ENCODE results near the gene BRI3.
A peak's percentile ranks its signal among the peaks of the same experiment; 100 is the strongest.

Gene BRI3

GRCh38 chr7:98280791-98281756 lies at the start of gene BRI3:
Gene BRI3, plus strand, starts transcription at chr7:98281686. Its CDS starts 110 bp downstream, at chr7:98281796.
- DNase-seq (ENCODE audit: low read depth), result no peak

GRCh38 chr7:98232263-98232585 lies 49.3 kb upstream of the BRI3 start:
- DNase-seq (ENCODE audit: low read depth), result no peak

DNA sequence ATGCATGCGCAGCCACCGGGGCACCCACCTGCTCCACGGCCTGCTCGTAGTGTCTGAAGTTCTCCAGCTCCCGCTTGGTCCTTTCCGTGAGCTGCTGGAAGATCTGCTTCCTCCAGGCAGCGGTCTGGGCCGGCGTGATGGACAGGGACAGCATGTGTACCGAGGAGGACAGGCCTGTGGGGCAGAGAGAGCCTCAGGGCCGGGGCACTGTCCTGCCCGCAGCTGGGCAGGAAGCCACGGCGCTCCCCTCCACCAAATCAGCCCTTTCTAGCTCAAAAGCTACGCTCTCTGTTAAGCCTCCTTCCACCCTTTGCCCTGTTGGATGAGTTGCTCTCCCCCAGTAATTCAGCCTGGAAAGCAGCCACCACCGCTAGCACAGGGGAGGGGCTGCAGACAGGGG lies 48.7 kb upstream of the BRI3 start:
- DNase-seq (ENCODE audit: low read depth), result no peak

DNA sequence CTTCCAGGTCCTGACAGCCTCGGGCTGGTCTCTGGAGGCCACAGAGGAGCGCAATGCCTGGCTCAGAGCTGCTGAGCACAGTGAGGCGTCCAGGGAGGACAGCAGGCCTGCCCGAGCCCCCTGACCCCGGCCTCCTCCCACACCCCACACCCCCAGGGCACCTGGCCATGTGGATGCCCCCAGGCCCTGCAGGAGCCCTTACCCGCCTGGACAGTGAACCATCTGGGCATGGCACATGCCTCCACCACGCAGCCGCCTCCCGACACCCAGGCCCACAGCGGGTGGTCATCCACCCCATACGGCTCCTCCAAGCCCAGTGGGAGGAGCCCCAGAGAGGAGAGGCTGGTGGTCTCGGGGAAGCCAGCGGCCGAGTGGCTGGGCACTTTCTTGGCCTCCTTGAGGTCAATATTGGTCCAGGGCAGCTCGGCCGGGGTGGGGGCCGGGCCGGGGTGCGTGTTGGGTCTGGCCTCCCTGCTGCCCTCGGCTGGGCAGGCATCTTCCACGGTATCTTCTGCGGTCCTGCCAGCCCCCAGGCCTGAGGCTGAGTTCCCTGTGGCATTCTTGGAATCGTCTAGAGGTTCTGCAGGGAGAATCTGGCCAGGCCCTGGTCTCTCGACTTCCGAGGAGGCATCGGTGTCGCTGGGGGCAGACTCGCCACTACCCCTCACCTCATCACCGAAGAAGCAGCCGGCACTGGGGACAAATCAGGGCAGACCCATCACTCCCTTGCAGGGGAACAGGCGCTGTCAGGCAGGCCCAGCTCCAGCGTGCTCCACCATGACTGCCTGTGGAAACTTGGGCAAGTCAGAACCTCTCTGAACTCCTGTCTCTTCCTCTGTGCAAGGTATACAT lies 48.0 kb upstream of the BRI3 start:
- no peak for DNase-seq (ENCODE audit: low read depth)

DNA sequence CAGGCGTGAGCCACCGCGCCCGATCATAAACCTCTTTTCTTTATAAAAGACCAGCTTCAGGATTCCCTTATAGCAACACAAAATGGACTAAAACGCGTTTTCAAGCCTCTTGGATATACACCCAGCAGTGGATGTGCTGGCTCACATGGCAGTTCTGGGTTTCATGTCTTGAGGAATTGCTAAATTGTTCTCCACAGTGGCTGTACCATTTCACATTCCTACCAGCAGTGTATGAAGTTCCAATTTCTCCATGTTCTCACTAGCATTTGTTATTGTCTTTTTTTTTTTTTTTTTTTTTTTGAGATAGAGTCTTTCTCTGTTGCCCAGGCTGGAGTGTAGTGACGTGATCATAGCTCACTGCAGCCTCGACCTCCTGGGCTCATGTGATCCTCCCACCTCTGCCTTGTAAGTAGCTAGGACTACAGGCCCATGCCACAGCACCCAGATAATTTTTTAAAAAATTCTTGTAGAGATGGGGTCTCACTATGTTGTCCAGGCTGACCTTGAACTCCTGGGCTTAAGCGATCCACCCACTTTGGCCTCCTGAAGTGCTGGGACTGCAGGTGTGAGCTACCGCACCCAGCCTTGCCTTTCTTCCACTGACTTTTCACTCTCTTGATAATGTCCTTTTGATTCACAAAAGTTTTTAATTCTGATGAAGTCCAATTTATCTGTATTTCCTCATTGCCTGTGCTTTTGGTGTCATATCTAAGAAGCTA lies 46.9 kb upstream of the BRI3 start:
- no peak for DNase-seq (ENCODE audit: low read depth)

GRCh38 chr7:98235901-98236300 lies 45.6 kb upstream of the BRI3 start:
- no peak for DNase-seq (ENCODE audit: low read depth)

DNA sequence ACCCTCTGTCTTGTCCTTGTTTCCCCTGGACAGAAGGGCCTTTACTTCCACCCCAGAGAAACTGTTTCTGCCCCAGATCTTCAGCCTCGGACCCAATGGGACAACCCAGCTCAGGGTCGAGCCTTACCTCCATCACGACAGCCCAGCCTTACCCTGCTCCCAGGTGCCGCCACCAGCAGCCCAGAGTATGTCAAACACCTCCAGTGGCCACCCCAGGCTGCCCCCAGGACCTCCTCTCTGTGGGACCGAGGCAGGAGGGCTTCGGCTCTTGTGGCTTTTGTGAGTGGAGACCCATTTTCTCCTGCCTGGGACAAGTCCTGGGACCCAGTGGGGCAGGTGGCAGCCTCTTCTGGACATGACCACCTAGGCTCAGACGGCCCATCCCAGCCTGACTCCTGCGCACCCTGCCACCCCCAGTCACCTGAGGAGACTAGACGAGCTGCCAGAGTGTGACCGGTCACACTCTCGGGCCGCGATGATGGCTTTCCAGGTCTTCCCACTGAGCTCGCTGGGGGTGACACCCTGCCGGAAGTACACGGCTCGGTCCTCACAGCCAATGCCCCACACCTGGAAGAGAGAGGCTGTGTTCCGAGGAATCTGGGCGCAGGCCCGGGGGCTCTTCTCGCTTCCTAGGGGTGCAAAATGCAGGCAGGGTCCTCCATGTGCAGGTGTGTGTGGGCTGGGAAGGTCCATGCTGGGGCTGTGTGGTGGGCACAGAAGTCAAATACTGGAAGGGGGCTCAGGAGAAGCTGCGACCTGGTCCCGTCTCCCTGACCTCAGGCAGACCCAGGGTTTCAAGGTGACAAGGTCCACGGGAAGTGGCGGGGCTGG lies 44.9 kb upstream of the BRI3 start:
- DNase-seq (ENCODE audit: low read depth), result no peak

DNA sequence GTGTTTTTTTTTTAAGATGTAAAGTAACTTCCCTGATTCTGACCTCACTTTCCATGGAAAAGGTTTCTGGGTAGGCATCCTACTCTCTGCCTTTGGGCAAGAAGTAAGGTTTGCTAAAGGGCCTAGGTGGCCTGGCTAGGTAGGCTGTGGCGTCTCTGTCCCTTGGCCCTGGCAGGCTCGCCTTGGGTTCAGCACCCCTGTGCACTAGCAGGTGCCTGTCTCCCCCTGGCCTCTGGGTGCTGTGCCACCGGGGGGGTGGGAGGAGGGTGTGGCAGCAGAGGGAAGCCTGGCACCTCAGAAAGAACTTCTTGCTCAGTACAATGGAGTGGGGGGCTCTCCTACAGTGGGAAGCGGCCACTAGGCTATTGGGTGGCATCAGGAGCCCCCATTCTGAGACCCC lies 43.4 kb upstream of the BRI3 start:
- DNase-seq (ENCODE audit: low read depth), result no peak

GRCh38 chr7:98238976-98239375 lies 42.5 kb upstream of the BRI3 start:
- no peak for DNase-seq (ENCODE audit: low read depth)

GRCh38 chr7:98240961-98241673 lies 40.4 kb upstream of the BRI3 start:
- DNase-seq (ENCODE audit: low read depth), result no peak

- DNase-seq (ENCODE audit: low read depth), result no peak
Observed at GRCh38 chr7:98241674-98242241, 39.7 kb upstream of the BRI3 start.

- DNase-seq (ENCODE audit: low read depth), result no peak
Observed at GRCh38 chr7:98242342-98242741, 39.1 kb upstream of the BRI3 start.

DNA sequence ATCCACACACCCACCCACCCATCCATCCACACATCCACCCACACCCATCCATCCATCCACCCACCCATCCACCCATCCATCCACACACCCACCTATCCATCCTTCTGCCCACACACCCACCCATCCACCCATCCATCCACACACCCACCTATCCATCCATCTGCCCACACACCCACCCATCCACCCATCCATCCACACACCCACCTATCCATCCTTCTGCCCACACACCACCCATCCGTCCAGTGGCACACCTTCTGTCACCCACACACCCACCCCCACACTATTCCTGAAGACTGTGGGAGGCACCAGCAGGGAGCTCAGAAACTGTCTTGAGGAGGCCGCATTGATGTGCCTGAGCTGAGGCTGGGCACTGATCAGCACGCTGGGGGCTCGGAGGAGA lies 38.6 kb upstream of the BRI3 start:
- DNase-seq (ENCODE audit: low read depth), result no peak

GRCh38 chr7:98244871-98245270 lies 36.6 kb upstream of the BRI3 start:
- DNase-seq (ENCODE audit: low read depth), result no peak

DNA sequence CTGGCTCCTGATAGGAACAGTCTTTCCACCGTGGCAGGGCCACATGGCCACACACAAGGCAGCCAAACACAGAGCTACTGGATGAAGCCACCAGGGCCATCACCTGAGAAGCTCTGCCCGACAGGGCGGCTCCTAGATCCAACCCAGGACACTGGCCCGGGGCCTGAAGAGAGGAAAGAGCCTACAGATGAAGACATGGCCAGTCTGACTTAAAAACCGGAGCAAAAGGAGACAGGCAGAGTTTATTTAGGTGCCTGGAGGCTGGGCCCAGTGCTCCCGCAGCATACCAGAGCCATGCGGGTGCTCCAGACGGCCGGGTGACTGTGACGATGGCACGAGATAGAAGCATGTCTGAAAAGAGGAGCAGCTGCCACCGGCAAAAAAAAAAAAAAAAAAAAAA lies 33.3 kb upstream of the BRI3 start:
- no peak for DNase-seq (ENCODE audit: low read depth)

- no peak for DNase-seq (ENCODE audit: low read depth)
Observed at GRCh38 chr7:98249106-98249505, 32.4 kb upstream of the BRI3 start.

DNA sequence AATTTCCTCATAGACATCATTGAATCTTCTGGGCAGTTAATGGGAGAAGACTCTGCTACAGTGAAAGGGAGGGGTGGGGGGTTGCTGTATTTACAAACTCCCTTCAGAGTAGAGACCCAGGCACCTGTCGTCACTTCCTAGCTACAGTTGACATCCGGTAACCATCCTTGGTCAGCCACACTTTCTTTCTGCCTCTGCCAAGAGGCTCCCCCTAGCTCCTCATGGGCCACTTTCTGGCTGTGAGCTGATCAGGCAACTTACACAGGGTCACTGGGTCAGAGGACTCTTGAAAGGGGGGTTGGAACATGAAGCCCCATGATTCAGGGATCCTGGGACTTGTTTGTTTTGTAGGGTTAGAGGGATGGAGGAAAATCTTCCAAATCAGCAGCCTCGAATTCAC lies 30.7 kb upstream of the BRI3 start:
- DNase-seq (ENCODE audit: low read depth), result no peak

DNA sequence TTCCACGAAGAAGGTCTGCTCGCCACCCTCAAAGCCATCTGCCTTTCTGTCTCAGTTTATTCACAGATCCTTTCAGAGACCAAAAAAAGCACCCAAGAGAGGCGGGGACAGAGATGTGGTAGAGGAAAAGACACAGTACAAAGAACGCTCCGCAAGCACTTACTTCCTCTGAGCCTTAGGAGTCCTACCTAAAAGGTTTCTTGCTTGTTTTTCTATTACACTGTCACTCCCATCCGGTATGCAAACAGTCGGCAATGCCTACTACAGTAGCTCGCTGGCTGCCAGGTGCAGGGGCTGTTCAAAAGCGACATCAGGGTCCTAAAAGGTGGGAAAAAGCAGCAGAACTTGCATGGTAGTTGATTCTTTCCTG lies 30.3 kb upstream of the BRI3 start:
- no peak for DNase-seq (ENCODE audit: low read depth)

GRCh38 chr7:98251601-98252424 lies 29.7 kb upstream of the BRI3 start, which contains the start of gene TECPR1:
Gene TECPR1, minus strand, starts transcription at chr7:98252232. Its CDS starts 6,086 bp downstream, at chr7:98246146.
- DNase-seq (ENCODE audit: low read depth), result peak; percentile 53

Data from GM04503 (cell line).